Ovary (tissue), 9 donors: ENCODE results near the gene HS1BP3. TPM values are rescaled to one million over a fixed set of nuclear protein-coding genes. Genes with fewer than 3 reads are reported as not detected.

Experiments used
- DNase-seq, 5 donors: peaks; one replicate each; pipeline ENCODE4 v3.0.0-alpha.2; 2019 to 2020
- H3K27ac ChIP-seq, 2 donors: fragments of 200-600 bp; one replicate each; pipeline versions ENCODE4 v1.5.1 to v1.8.0; 2019 to 2022
- H3K27me3 ChIP-seq: fragments of 200-600 bp; one replicate; pipeline ENCODE4 v1.8.0; 2022
- H3K36me3 ChIP-seq: fragments of 200-600 bp; sonication (generic); one replicate; pipeline ENCODE4 v1.5.1; 2019
- H3K4me1 ChIP-seq: one replicate; pipeline ENCODE4 v1.8.1; 2013; ENCODE audit warnings: mild to moderate bottlenecking, moderate library complexity; ENCODE audit not compliant: insufficient read depth
- H3K4me3 ChIP-seq: fragments of 200-600 bp; sonication (generic); one replicate; pipeline ENCODE4 v1.5.1; 2017
- H3K9me3 ChIP-seq, 2 donors: fragments of 200-600 bp in 1 of 2; sonication (generic) in 1 of 2; one replicate each; pipeline versions ENCODE4 v1.5.1 to v1.8.1; 2013 to 2019; ENCODE audit warnings: mild to moderate bottlenecking in 1 of 2, moderate library complexity in 1 of 2
- EP300 ChIP-seq: sonication (generic); formaldehyde crosslinking; IDR thresholded peaks from one replicate; pipeline ENCODE4 v1.6.1; 2017; ENCODE audit warnings: antibody characterized with exemption
- POLR2A ChIP-seq: fragments of 450-650 bp; IDR thresholded peaks from one replicate; pipeline ENCODE4 v1.6.1; 2017; ENCODE audit warnings: antibody characterized with exemption, mild to moderate bottlenecking, moderate library complexity
- whole genome bisulfite sequencing, 3 donors: extraction: QIAGEN DNeasy Blood & Tissue Kit in 1 of 3; methylation state at CpG; one replicate each; pipeline versions ENCODE4 v1.1.5 to v1.1.7; 2013 to 2017; 5-methylcytosine and 5-hydroxymethylcytosine counted together
- intact Hi-C, 4 donors: fragments of 100-400 bp; cut with DNase I; formaldehyde crosslinking; loops; one replicate each; pipeline versions ENCODE4 v1.11.0 to v1.15.1; 2022 to 2023
- polyA plus RNA-seq, 2 donors: library from polyadenylated mRNA; stranded (reverse); fragments of 200-250 nt in 1 of 2; fragments of 350-450 nt in 1 of 2; fragmentation: Illumina TruSeq in 1 of 2; extraction: RNeasy Lipid Tissue Mini Kit (QIAGEN cat#74804) in 1 of 2; gene quantifications; one replicate each; pipeline ENCODE4 v1.2.3, GENCODE V29; 2013 to 2014
- total RNA-seq, 7 donors: library from RNA; depleted of rRNA in 2 of 7; stranded (reverse); fragments of >200 nt in 2 of 7; fragmentation: NEBNext Ultra II Directional in 3 of 7; extraction: Animal tissue kit (Norgen Biotek cat#: 25700) in 3 of 7; gene quantifications; one replicate each; pipeline versions ENCODE4 v1.1.0 to v1.2.4, GENCODE V29; 2016 to 2023
- TF ChIP-seq, protein P1 (sequence below), 3 donors: fragments of 450-650 bp in 2 of 3; fragments of 200-600 bp in 1 of 3; IDR thresholded peaks; one replicate each; pipeline versions ENCODE4 v1.5.1 to v1.8.0; 2016 to 2022; ENCODE audit warnings: antibody characterized with exemption in 3 of 3, mild to moderate bottlenecking in 1 of 3
- donor health status: DM: no; HTN: no; CAD: no; lungs with moderate emphysema.
- donor health status: DM: no; HTN: no; CAD: no.
- donor health status: Bipolar disorder and iron deficiency.
- donor health status: DM: yes; HTN: yes; CAD: no.
- donor health status: DM: no; HTN: no; CAD: no.
- donor health status: DM: yes; HTN: yes; CAD: no.

Gene HS1BP3
- total and polyA plus RNA-seq, 9 donors: 12.0 to 24.4 (median 22.2) TPM

DNA sequence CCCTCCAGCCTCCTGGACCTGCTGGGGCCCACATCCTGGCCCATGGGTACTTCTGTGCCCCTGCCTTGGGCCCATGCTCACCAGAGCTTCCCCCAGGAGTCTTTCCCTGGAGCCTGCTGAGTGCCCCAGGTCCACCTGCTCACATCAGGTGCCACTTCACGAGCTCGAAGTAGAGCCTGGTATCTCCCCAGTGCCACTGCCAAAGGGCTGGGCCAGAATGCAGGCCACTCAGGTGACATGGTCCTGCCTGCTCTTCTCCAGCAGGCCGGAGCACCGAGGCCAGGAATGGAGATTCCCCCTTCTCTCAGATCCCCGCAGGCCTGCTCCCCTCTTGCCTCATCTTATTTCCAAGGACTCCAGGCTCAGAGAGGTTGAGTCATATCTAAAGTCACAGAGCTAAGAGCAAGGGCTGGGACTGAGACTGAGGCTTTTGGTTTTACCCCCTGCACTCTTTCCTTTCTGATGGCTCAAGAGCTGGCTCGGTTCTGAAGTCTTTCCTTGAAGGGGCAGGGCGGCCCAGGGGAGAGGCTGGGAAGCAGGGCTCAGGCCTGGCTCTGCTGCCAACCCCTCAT is 79.2 kb downstream of the HS1BP3 start:
- no peak overlapping the region for H3K4me3 ChIP-seq
- peaks cover 13% of the 10 kb centered on the region for H3K4me1 ChIP-seq
- no peak for DNase-seq
- intact Hi-C loops: no loop called here
- H3K9me3 ChIP-seq: no peaks in the 10 kb centered on the region
- no peaks in the 10 kb centered on the region for H3K36me3 ChIP-seq
- 94 to 97% (median 95%) methylated on average over 7 of the region's 7 CpGs for WGBS, 3 donors
- H3K27ac ChIP-seq: no peak overlapping the region
- no peak for TF ChIP-seq EP300
- TF ChIP-seq, protein P1, sequence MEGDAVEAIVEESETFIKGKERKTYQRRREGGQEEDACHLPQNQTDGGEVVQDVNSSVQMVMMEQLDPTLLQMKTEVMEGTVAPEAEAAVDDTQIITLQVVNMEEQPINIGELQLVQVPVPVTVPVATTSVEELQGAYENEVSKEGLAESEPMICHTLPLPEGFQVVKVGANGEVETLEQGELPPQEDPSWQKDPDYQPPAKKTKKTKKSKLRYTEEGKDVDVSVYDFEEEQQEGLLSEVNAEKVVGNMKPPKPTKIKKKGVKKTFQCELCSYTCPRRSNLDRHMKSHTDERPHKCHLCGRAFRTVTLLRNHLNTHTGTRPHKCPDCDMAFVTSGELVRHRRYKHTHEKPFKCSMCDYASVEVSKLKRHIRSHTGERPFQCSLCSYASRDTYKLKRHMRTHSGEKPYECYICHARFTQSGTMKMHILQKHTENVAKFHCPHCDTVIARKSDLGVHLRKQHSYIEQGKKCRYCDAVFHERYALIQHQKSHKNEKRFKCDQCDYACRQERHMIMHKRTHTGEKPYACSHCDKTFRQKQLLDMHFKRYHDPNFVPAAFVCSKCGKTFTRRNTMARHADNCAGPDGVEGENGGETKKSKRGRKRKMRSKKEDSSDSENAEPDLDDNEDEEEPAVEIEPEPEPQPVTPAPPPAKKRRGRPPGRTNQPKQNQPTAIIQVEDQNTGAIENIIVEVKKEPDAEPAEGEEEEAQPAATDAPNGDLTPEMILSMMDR (IDR thresholded peaks at IDR 0.05): no peak
- TF ChIP-seq POLR2A: no peak
- H3K27me3 ChIP-seq: no peaks in the 10 kb centered on the region

DNA sequence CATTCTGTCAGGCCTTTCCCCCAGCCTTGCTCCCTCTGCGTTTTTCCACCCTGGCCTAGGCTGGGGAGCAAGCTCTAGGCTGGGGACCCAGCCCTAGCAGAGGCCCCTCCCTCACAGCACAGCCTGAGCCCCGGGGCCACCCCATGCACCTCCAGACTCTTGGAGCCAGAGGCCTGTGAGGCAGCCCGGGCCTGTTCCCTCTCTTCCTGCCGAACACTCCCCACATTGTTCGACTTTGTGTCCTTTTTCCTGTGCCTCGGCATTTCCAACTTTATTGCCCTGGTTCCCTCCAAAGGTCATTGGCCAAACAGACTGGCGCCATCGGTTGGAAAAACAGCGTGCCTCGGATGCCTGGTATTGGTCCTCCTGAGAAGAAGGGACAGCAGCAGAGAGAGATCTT is 79.7 kb downstream of the HS1BP3 start:
- no peak for TF ChIP-seq EP300
- no peak for TF ChIP-seq POLR2A
- TF ChIP-seq, protein P1 (IDR thresholded peaks at IDR 0.05): no peak
- intact Hi-C loops: no loop called here
- no peak overlapping the region for H3K27ac ChIP-seq

GRCh38 chr2:20570249-20570648 is 80.6 kb downstream of the HS1BP3 start:
- Histone ChIP-seq H3K4me1 (peaks cover 13% of the 10 kb centered on the region), H3K9me3 (no peaks in the 10 kb centered on the region), H3K27ac (no peak overlapping the region), H3K36me3 (no peaks in the 10 kb centered on the region), H3K4me3 (no peak overlapping the region), H3K27me3 (no peaks in the 10 kb centered on the region)
- intact Hi-C loops: no loop called here
- 97 to 99% (median 98%) methylated on average over 6 of the region's 6 CpGs for WGBS, 3 donors
- TF ChIP-seq POLR2A: no peak
- no peak for TF ChIP-seq EP300
- TF ChIP-seq, protein P1 (IDR thresholded peaks at IDR 0.05): no peak
- no peak for DNase-seq

More for the DNA sequence above, 79.7 kb downstream of the HS1BP3 start:
- H3K9me3 ChIP-seq: no peaks in the 10 kb centered on the region
- 80 to 93% (median 82%) methylated on average over 10 of the region's 10 CpGs for WGBS, 3 donors
- peaks cover 13% of the 10 kb centered on the region for H3K4me1 ChIP-seq
- H3K27me3 ChIP-seq: no peaks in the 10 kb centered on the region
- no peak for DNase-seq
- no peak overlapping the region for H3K4me3 ChIP-seq
- H3K36me3 ChIP-seq: no peaks in the 10 kb centered on the region

GRCh38 chr2:20569464-20570223 is 81.3 kb downstream of the HS1BP3 start:
- no peak for DNase-seq
- WGBS, 3 donors: 69 to 79% (median 71%) methylated on average over 7 of the region's 7 CpGs
- intact Hi-C loops: no loop called here
- H3K36me3 ChIP-seq: no peaks in the 10 kb centered on the region
- H3K9me3 ChIP-seq: no peaks in the 10 kb centered on the region
- no peak for TF ChIP-seq POLR2A
- no peak for TF ChIP-seq EP300
- TF ChIP-seq, protein P1 (IDR thresholded peaks at IDR 0.05): no peak
- no peak overlapping the region for H3K27ac ChIP-seq
- no peak overlapping the region for H3K4me3 ChIP-seq
- no peaks in the 10 kb centered on the region for H3K27me3 ChIP-seq
- peaks cover 12% of the 10 kb centered on the region for H3K4me1 ChIP-seq
